Neural cell (in vitro differentiated cells): ENCODE results near the gene NOG. TPM values are rescaled to one million over a fixed set of nuclear protein-coding genes. Genes with fewer than 3 reads are reported as not detected.

Experiments used
- H2AFZ ChIP-seq: fragments of 200-600, 300-800 bp; sonication (generic), shearing (Covaris generic); 2 replicates; pipeline ENCODE4 v1.6.0; 2014; ENCODE audit warnings: low read depth, mild to moderate bottlenecking, antibody characterized with exemption, low read length, moderate library complexity
- H3F3A ChIP-seq: fragments of 200-600 bp; shearing (Covaris generic); 2 replicates; pipeline ENCODE4 v1.6.1; 2016; ENCODE audit warnings: mild to moderate bottlenecking, moderate library complexity, mixed read lengths, antibody characterized with exemption, low read length; ENCODE audit not compliant: insufficient read depth, poor library complexity, severe bottlenecking
- H3K27ac ChIP-seq: fragments of 200-600, 300-800 bp; sonication (generic), shearing (Covaris generic); 2 replicates; pipeline ENCODE4 v1.5.1; 2014; ENCODE audit warnings: mild to moderate bottlenecking, low read length, moderate library complexity
- H3K27me3 ChIP-seq: fragments of 300-800, 200-600 bp; sonication (generic), shearing (Covaris generic); 2 replicates; pipeline ENCODE4 v1.6.0; 2014; ENCODE audit warnings: mild to moderate bottlenecking, low read depth, low read length, moderate library complexity; ENCODE audit not compliant: insufficient read depth
- H3K36me3 ChIP-seq: fragments of 300-800, 200-600 bp; sonication (generic), shearing (Covaris generic); 2 replicates; pipeline ENCODE4 v1.5.1; 2014; ENCODE audit warnings: mild to moderate bottlenecking, antibody characterized with exemption, low read length, moderate library complexity; ENCODE audit not compliant: insufficient read depth
- H3K4me2 ChIP-seq: fragments of 300-800, 200-600 bp; sonication (generic), shearing (Covaris generic); 2 replicates; pipeline ENCODE4 v1.6.0; 2014; ENCODE audit warnings: mild to moderate bottlenecking, low read length
- H3K4me3 ChIP-seq: fragments of 300-800, 200-600 bp; sonication (generic), shearing (Covaris generic); 2 replicates; pipeline ENCODE4 v1.5.1; 2014; ENCODE audit warnings: mild to moderate bottlenecking, low read length, moderate library complexity
- H3K79me2 ChIP-seq: fragments of 200-600 bp; shearing (Covaris generic); replicated peaks from 2 replicates; pipeline ENCODE4 v1.6.0; 2014; ENCODE audit warnings: mild to moderate bottlenecking, low read length, moderate library complexity; ENCODE audit not compliant: insufficient read depth
- H3K9ac ChIP-seq: fragments of 300-800, 200-600 bp; sonication (generic), shearing (Covaris generic); 2 replicates; pipeline ENCODE4 v1.6.1; 2016; ENCODE audit warnings: mild to moderate bottlenecking, low read length, mixed read lengths
- H3K9me2 ChIP-seq: fragments of 200-600 bp; shearing (Covaris generic); 2 replicates; pipeline ENCODE4 v1.6.1; 2016; ENCODE audit warnings: mild to moderate bottlenecking, low read length, mixed read lengths; ENCODE audit not compliant: insufficient read depth
- H3K9me3 ChIP-seq: fragments of 200-600, 300-800 bp; sonication (generic), shearing (Covaris generic); 2 replicates; pipeline ENCODE4 v1.6.1; 2016; ENCODE audit warnings: mild to moderate bottlenecking, mixed run types, low read length, moderate library complexity, mixed read lengths
- H4K20me1 ChIP-seq: fragments of 200-600 bp; shearing (Covaris generic); 2 replicates; pipeline ENCODE4 v1.6.1; 2016; ENCODE audit warnings: mild to moderate bottlenecking, mixed run types; ENCODE audit not compliant: insufficient read depth
- CTCF ChIP-seq: fragments of 450-650 bp; IDR thresholded peaks from 2 replicates; pipeline ENCODE4 v1.5.1; 2014; ENCODE audit warnings: antibody characterized with exemption, mild to moderate bottlenecking, moderate library complexity; ENCODE audit not compliant: poor library complexity, severe bottlenecking
- EP300 ChIP-seq: fragments of 450-650 bp; conservative IDR thresholded peaks from 2 replicates; pipeline ENCODE4 v1.6.1; 2014; ENCODE audit warnings: antibody characterized with exemption, mild to moderate bottlenecking, moderate library complexity; ENCODE audit not compliant: poor library complexity, severe bottlenecking
- EZH2 ChIP-seq: fragments of 200-600, 300-800 bp; shearing (Covaris generic), sonication (generic); IDR thresholded peaks from 2 replicates; pipeline ENCODE4 v1.6.1; 2014; ENCODE audit warnings: antibody characterized with exemption, low read length, borderline replicate concordance, mild to moderate bottlenecking; ENCODE audit not compliant: insufficient read depth, poor library complexity, severe bottlenecking
- MXI1 ChIP-seq: fragments of 450-650 bp; conservative IDR thresholded peaks from 2 replicates; pipeline ENCODE4 v1.6.1; 2014; ENCODE audit warnings: antibody characterized with exemption, mild to moderate bottlenecking; ENCODE audit not compliant: poor library complexity, severe bottlenecking
- POLR2AphosphoS5 ChIP-seq: IDR thresholded peaks from 2 replicates; pipeline ENCODE4 v1.6.1; 2012
- RAD21 ChIP-seq: fragments of 450-650 bp; conservative IDR thresholded peaks from 2 replicates; pipeline ENCODE4 v1.6.1; 2014; ENCODE audit warnings: antibody characterized with exemption, mild to moderate bottlenecking, moderate library complexity
- REST ChIP-seq: IDR thresholded peaks from 2 replicates; pipeline ENCODE4 v1.6.1; 2012; ENCODE audit warnings: borderline replicate concordance
- SMC3 ChIP-seq: fragments of 450-650 bp; conservative IDR thresholded peaks from 2 replicates; pipeline ENCODE4 v1.6.1; 2014; ENCODE audit warnings: antibody characterized with exemption, mild to moderate bottlenecking, moderate library complexity; ENCODE audit not compliant: poor library complexity
- TAF1 ChIP-seq: IDR thresholded peaks from 2 replicates; pipeline ENCODE4 v1.6.1; 2012; ENCODE audit warnings: low read depth
- polyA plus RNA-seq: library from polyadenylated mRNA; depleted of rRNA; stranded (reverse); fragments of >200 nt; gene quantifications from 2 replicates; pipeline ENCODE4 v1.2.3, GENCODE V29; 2014

NOG gene
- polyA plus RNA-seq, 1 donor from 2014 or later, result 0.82 TPM

- H3K27ac ChIP-seq, result no peak overlapping the region
- H4K20me1 ChIP-seq, result no peaks in the 10 kb centered on the region
- no peak overlapping the region for H2AFZ ChIP-seq
- H3F3A ChIP-seq, result no peaks in the 10 kb centered on the region
- no peaks in the 10 kb centered on the region for H3K79me2 ChIP-seq
- no peaks in the 10 kb centered on the region for H3K36me3 ChIP-seq
- H3K4me2 ChIP-seq, result peak overlapping the region; percentile 39
- H3K9me2 ChIP-seq, result no peaks in the 10 kb centered on the region
- TF ChIP-seq MXI1 (no peak), REST (no peak), EZH2 (no peak), TAF1 (no peak), RAD21 (no peak), EP300 (no peak), POLR2AphosphoS5 (no peak), CTCF (no peak), SMC3 (no peak)
- peak overlapping the region; percentile 56 for H3K9ac ChIP-seq
- H3K27me3 ChIP-seq, result peaks cover 43% of the 10 kb centered on the region
- no peaks in the 10 kb centered on the region for H3K9me3 ChIP-seq
- peak overlapping the region; percentile 79 for H3K4me3 ChIP-seq
Observed at GRCh38 chr17:56594320-56595107, 1.0 kb downstream of the NOG start.

- no peaks in the 10 kb centered on the region for H3K9me2 ChIP-seq
- H3K9ac ChIP-seq, result no peak overlapping the region
- H3K4me2 ChIP-seq, result peak overlapping the region; percentile 39
- no peaks in the 10 kb centered on the region for H4K20me1 ChIP-seq
- H3K9me3 ChIP-seq, result no peaks in the 10 kb centered on the region
- no peaks in the 10 kb centered on the region for H3F3A ChIP-seq
- H3K27ac ChIP-seq, result no peak overlapping the region
- TF ChIP-seq CTCF (no peak), EP300 (no peak), REST (no peak), RAD21 (no peak), MXI1 (no peak), SMC3 (no peak), POLR2AphosphoS5 (no peak), TAF1 (no peak), EZH2 (no peak)
- no peaks in the 10 kb centered on the region for H3K79me2 ChIP-seq
- H2AFZ ChIP-seq, result no peak overlapping the region
- H3K4me3 ChIP-seq, result peak overlapping the region; percentile 79
- H3K27me3 ChIP-seq, result peaks cover 43% of the 10 kb centered on the region
- H3K36me3 ChIP-seq, result no peaks in the 10 kb centered on the region
Observed at GRCh38 chr17:56595108-56595418, 1.6 kb downstream of the NOG start.
